Measurements from ENCODE around the gene REEP2.
"Not testable (repeated sequence)": the region's sequence is repeated elsewhere in the genome, so short reads cannot be mapped to it uniquely, and the experiment has no call there.

GRCh38 chr5:138410996-138411640 is 27.7 kb upstream of the REEP2 start:
- TF ChIP-seq CTCF, POLR2A (IDR thresholded peaks at IDR 0.05): not testable (repeated sequence)

Measured in lower leg skin (tissue), 3 donors.